HG03442 (cell line): ENCODE data around the gene SPECC1.
"Not testable (repeated sequence)": the region's sequence is repeated elsewhere in the genome, so short reads cannot be mapped to it uniquely, and the experiment has no call there.

Experiments used
- ATAC-seq: cut with Tn5 transposase; IDR thresholded peaks from one replicate; pipeline ENCODE4 v1.9.1; 2021; ENCODE audit warnings: mild to moderate bottlenecking, moderate library complexity; ENCODE audit not compliant: unreplicated experiment

Gene SPECC1

GRCh38 chr17:20066253-20066652 lies 57.1 kb downstream of the SPECC1 start:
- no peak for ATAC-seq

DNA sequence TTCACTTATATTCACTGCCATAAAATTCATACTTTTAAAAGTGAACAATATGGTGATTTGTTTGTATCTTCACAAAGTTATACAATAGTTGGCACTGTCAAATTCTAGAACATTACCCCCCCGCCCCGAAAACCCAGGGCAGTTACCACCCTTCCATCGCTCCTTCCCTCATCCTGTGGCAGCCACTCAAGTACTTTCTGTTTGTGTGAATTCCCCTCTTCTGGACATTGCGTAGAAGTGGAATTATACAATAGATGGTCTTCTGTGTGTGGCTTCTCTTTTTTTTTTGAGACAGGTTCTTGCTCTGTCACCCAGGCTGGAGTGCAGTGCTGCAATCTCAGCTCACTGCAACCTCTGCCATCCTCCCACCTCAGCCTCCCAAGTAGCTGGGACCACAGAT lies 58.6 kb downstream of the SPECC1 start:
- no peak for ATAC-seq

DNA sequence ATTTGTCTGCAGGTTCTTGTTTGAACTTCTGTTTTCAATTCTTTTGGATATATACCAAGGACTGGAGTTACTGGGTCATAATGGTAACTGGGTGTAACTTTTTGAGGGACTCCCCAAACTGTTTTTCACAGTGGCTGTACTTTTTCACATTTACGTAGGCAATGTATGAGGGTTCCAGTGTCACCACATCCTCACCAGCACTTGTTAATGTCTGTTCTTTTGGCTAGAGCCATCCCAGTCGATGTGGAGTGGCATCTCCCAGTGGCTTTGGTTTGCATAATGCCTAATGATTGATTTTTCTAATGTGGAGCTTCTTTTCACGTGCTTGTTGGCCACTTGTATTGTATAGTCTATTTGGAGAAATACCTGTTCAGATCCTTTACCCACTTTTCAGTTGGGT lies 59.3 kb downstream of the SPECC1 start:
- ATAC-seq: no peak

- ATAC-seq: no peak
Observed at GRCh38 chr17:20071824-20072691, 62.9 kb downstream of the SPECC1 start.

- ATAC-seq: no peak
Observed at GRCh38 chr17:20072692-20072992, 63.5 kb downstream of the SPECC1 start.

- ATAC-seq: peak; percentile 51
Observed at GRCh38 chr17:20073055-20073979, 64.2 kb downstream of the SPECC1 start.

GRCh38 chr17:20074001-20074400 lies 64.8 kb downstream of the SPECC1 start:
- ATAC-seq: no peak

GRCh38 chr17:20074489-20074888 lies 65.3 kb downstream of the SPECC1 start:
- no peak for ATAC-seq

DNA sequence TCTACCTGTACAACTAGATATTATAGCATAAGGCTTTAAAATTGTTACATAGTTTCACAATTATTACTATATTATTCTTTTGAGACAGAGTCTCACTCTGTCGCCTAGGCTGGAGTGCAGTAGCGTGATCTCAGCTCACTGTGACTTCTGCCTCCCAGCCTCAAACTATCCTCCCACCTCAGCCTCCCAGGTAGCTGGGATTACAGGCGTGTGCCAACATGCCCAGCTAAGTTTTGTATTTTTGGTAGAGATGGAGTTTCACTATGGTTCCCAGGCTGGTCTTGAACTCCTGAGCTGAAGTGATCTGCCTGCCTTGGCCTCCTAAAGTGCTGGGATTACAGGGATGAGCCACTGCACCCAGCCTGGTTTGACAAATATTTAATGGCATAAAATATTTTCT lies 67.0 kb downstream of the SPECC1 start:
- ATAC-seq: not testable (repeated sequence)

DNA sequence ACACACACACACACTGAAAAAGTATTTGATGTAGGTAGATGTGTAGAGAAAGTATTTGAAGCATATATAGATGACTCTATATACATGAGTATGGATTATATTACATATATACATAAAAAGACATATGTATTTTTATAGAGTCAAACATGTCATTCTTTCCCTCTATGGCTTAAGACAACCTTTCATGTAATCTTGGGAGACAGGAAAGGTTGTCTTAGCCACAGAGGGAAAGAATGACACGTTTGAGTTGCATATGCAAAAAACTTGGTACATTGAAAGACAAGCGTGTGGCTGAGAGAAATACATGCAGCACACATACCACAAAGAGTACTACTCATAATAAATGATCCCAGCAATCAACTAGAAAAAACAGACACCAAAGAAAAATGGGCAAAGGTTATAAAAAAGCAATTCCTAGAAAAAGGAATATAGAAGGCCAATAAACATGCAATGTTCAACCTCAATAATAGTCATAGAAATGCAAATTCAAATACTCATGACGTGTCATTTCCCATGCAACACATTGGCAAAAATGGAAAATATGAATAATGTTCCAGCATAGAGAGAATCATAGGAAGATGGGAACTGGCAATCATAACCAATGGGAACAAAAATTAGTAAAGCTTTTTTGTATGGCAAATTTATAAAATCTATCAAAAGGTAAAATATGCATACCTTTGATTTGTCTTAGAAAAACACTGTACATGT lies 69.0 kb downstream of the SPECC1 start:
- no peak for ATAC-seq

GRCh38 chr17:20080513-20080912 lies 71.4 kb downstream of the SPECC1 start:
- no peak for ATAC-seq

DNA sequence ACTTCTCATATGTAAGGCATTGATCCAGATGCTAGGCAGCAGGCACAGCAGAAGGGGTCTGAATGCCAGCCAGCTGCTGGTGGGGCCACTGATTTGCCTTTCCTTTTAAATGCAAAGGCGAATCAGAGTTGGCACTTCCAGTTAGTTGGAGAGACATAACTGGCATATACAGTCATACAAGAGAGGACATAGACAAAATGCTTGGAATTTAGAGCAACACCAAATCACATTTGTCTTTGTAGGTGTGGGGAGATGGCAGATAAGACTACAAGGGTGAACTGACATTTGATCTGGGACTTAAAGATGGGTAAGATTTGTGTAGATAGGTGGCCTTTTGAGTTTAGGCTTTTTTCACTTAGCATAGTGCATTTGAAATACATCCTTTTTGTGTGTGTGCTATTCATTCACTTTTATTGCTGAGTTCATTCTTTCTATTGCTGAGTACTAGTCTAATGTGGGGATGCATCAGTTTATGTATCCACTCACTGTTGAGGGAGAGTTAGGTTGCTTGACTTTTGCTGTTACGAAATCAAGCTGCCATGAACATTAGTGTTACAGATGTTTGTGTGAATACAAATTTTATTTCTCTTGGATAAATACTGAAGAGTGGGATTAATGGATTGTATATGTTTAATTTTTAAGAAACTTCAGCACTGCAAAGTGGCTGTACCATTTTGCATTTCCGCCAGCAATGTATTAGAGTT lies 74.1 kb downstream of the SPECC1 start:
- ATAC-seq: no peak

- ATAC-seq: no peak
Observed at GRCh38 chr17:20084621-20085282, 75.6 kb downstream of the SPECC1 start.

- ATAC-seq: no peak
Observed at GRCh38 chr17:20085283-20085845, 76.2 kb downstream of the SPECC1 start.

GRCh38 chr17:20086416-20087076 lies 77.4 kb downstream of the SPECC1 start:
- ATAC-seq: no peak

GRCh38 chr17:20087538-20088250 lies 78.5 kb downstream of the SPECC1 start:
- no peak for ATAC-seq

DNA sequence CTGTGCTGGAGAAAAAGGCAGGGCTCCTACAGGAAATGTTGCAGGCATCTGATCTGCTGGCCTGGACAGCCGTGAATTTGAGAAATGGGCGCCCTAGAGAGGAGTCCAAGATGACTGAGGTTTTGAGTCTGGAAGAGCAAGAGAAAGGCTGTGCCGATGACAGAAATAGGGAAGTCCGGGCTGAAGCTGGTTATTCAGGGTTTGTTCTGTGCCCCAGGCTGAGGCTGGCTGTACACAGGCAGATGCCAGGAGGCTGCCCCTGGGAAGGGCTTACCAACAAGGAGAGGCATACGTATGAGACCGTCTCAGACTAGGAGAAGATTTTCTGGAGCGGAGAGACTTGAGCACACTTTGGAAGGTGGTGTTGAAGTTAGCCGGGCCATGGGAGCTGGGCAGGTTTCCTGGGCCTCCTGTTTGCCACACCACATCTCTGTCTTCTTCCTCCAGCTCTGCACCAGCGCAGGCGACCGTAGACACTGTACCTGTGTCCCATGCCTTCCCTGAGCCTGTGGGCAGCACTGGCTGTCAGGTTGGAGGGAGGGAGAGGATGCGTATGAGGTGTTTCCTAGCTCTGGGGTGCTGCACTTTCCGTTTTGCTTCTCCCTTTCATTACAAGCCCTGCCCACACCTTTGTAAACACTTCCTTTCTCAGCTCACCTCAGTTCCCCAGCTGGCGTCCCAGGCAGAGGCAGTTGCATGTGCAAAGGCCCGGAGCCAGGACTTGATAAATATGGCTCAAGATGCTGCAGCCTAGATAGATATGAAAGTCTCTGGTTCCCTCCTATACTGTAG lies 80.8 kb downstream of the SPECC1 start:
- no peak for ATAC-seq
